GM18502 (cell line): ENCODE results near the gene DHDH.
"Not testable (repeated sequence)": the region's sequence is repeated elsewhere in the genome, so short reads cannot be mapped to it uniquely, and the experiment has no call there.

Source experiments
- ATAC-seq: cut with Tn5 transposase; IDR thresholded peaks from one replicate; pipeline ENCODE4 v1.9.1; 2021; ENCODE audit warnings: mild to moderate bottlenecking; ENCODE audit not compliant: unreplicated experiment, poor library complexity

The DHDH gene

GRCh38 chr19:48933382-48933932 is at the start of gene DHDH:
TSS of gene DHDH (plus strand) at chr19:48933699. CDS start at chr19:48933722, 23 bp downstream.
- ATAC-seq: peak; percentile 47

GRCh38 chr19:48883726-48884125 is 49.8 kb upstream of the DHDH start:
- no peak for ATAC-seq

GRCh38 chr19:48887861-48888612 is 45.5 kb upstream of the DHDH start:
- no peak for ATAC-seq

- ATAC-seq: not testable (repeated sequence)
Observed at GRCh38 chr19:48889496-48889895, 44.0 kb upstream of the DHDH start.

GRCh38 chr19:48890551-48890950 is 42.9 kb upstream of the DHDH start:
- no peak for ATAC-seq

- ATAC-seq: no peak
Observed at GRCh38 chr19:48895226-48895625, 38.3 kb upstream of the DHDH start.

GRCh38 chr19:48896191-48896720 is 37.2 kb upstream of the DHDH start:
- no peak for ATAC-seq

- no peak for ATAC-seq
Observed at GRCh38 chr19:48897181-48897580, 36.3 kb upstream of the DHDH start.

- not testable (repeated sequence) for ATAC-seq
Observed at GRCh38 chr19:48899386-48899749, 34.1 kb upstream of the DHDH start.

- peak; percentile 90 for ATAC-seq
Observed at GRCh38 chr19:48899781-48900476, 33.6 kb upstream of the DHDH start, which contains the start of gene NUCB1. TSS of gene NUCB1 (plus strand) at chr19:48900312. CDS start at chr19:48900797, 485 bp downstream.

- ATAC-seq: no peak
Observed at GRCh38 chr19:48900477-48901406, 32.8 kb upstream of the DHDH start.

- not testable (repeated sequence) for ATAC-seq
Observed at GRCh38 chr19:48902291-48902690, 31.2 kb upstream of the DHDH start.

GRCh38 chr19:48903788-48904187 is 29.7 kb upstream of the DHDH start:
- ATAC-seq: not testable (repeated sequence)

GRCh38 chr19:48905664-48906063 is 27.8 kb upstream of the DHDH start:
- no peak for ATAC-seq

- ATAC-seq: no peak
Observed at GRCh38 chr19:48906324-48906723, 27.2 kb upstream of the DHDH start.

GRCh38 chr19:48907671-48908070 is 25.8 kb upstream of the DHDH start:
- ATAC-seq: no peak

GRCh38 chr19:48909424-48910077 is 23.9 kb upstream of the DHDH start:
- ATAC-seq: not testable (repeated sequence)

- no peak for ATAC-seq
Observed at GRCh38 chr19:48910803-48911202, 22.7 kb upstream of the DHDH start.

GRCh38 chr19:48913114-48913889 is 20.2 kb upstream of the DHDH start:
- ATAC-seq: no peak
